ENCODE measurements around the gene ZNF69. TPM values are rescaled to one million over a fixed set of nuclear protein-coding genes. Genes with fewer than 3 reads are reported as not detected.
A peak's percentile ranks its signal among the peaks of the same experiment; 100 is the strongest.
"Not testable (repeated sequence)": the region's sequence is repeated elsewhere in the genome, so short reads cannot be mapped to it uniquely, and the experiment has no call there.

ZNF69 gene
- total RNA-seq, 1 experiment from 2014 or later = 7.0 TPM

DNA sequence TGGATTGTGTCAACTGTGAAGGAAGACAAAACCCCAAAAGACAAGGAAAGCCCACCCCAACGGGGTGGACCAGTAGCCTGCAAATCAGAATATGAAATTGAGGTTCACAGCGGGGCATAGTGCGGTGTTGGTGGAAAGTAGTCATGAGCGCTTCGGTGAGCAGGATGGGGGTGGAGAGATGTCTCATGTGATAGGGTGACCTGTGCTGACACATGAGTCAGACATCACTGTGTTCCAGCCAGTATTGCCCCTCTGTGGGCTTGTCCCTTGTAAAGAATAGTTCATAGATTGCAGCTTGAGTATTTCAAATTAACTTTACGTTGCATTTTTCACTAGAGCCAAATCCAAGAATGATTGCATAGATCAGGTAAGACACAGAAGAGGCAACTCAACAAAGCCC, 7.3 kb downstream of the ZNF69 start:
- no peak for DNase-seq (ENCODE audit: low read depth)

DNA sequence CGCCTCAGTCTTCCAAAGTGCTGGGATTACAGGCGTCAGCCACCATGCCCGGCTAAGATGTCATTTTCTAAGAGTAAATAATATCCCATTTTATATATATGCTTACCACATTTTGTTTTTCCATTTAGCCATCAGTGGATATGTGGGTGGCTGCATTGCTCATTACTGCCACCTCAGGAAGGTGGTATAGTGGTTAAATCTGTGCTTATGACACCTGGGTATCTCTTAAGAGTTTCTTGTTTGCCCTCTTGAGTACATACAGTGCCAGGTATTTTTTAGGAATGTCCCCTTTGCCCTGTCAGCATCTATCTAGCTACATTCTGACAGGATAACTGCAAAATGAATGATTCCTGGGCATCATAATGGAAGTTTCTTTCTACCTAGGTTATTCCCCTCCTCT, 14.6 kb downstream of the ZNF69 start:
- DNase-seq (ENCODE audit: low read depth) = no peak

DNA sequence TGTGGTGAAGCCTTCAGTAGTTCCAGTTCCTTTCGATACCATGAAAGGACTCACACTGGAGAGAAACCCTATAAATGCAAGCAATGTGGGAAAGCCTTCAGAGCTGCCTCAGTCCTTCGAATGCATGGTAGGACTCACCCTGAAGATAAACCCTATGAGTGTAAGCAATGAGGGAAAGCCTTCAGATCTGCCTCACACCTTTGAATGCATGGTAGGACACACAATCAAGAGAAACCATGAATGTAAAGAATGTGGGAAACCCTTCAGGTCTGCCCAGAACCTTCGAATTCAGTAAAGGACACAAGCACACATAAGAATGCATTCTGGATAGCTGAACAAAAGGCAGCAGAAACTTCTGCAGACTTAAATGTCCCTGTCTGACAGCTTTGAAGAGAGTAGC, 18.3 kb downstream of the ZNF69 start:
- no peak for DNase-seq (ENCODE audit: low read depth)

DNA sequence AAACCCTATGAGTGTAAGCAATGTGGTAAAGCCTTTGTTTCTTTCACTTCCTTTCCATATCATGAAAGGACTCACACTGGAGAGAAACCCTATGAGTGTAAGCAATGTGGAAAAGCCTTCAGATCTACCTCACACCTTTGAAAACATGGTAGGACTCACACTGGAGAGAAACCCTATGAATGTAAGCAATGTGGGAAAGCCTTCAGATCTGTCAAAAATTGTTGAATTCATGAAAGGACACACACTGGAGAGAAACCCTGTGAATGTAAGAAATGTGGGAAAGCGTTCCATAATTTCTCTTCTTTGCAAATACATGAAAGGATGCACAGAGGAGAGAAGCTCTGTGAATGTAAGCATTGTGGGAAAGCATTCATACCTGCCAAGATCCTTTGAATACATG, 24.4 kb downstream of the ZNF69 start:
- DNase-seq (ENCODE audit: low read depth) = not testable (repeated sequence)

DNA sequence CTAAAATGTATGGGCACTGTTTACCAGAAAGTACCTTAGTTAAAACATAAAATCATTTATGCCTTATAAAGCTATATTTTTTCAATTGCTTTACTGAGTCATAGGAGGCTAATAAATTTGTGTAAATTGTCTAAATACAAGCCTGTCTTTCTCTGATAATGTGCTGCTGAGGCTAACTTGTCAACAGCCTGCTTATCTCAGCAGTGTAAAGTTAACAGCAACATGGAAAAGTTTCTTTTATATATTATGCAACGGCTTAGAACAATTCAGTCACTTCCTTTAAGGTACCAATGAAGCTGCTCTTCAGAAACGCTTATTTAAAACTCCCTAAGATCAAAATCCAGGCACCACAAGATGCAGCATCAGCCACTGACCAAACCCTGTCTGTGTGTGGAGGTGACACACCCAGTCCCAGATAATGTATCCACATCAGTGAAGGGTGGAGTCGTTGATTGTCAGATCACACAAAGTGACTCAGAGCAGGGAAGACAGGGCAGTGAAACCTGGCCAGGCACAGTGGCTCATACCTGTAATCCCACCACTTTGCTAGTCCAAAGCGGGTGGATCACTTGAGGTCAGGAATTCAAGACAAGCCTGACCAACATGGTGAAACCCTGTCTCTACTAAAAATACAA, 27.0 kb downstream of the ZNF69 start:
- not testable (repeated sequence) for DNase-seq (ENCODE audit: low read depth)

DNA sequence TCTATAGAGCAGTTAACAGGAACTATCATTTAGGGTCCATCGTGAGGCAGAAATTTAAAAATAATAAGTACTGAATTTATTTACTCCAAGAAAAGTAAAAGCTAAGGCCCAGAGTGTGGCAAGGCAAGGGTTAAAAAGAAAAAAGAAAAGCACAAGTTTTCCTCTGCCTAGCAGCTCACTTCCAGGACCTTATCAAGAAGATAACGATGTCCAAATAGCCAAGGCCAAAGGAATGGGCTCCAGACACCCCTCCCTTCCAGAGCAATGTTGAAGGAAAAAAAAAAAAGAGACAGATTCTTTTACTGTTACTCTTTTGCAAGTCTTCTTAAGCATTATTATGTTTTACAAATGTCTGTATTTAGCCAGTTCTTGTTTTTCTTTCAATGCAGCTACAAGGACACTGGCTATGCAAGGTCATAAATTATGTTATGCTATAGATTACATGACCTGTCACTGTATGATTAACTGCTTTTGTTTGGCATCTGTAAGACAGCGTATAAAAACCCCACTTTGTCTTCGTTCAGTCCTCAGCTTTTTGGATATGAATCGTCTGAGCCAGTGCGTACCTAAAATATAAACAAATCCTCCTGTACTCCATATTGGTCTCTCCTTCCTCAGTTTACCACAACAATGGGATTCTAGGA, 34.4 kb downstream of the ZNF69 start:
- no peak for DNase-seq (ENCODE audit: low read depth)

DNA sequence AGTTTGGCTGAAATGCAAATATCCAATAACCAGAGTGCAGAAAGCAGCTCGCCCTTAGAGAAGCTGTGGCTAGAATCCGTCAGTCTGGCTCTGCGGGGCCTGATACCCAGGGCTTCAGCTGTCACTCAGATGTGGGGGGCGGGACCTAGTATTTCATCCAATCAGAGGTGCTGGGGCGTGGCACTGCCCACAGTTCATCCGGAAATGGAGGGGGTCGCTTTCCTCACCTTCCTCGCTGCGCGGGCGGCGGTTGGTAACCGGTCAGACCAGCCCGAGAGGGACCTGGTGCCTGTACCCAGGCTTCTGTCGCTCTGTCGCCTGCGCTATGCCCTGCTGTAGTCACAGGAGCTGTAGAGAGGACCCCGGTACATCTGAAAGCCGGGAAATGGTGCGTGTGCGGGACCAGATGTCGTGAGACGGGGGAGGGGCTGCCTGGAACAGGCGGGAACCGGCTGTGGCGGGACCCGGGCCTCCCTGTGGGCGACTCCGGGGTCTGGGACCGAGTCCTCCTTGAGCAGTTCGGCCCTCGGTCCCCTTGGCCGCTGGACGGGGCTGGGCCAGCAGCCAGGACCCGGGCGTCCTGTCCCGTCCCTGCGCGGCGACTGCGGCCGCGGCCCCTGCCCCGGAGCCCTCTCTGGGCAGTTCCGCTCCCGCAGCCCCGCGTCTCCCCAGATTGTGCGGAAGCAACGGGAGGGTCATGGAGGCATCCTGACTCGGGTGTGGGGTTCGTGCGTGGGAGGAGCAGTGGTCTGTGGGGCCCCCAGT, 37.5 kb downstream of the ZNF69 start, which contains the start of gene ZNF700:
Gene ZNF700, plus strand, starts transcription at position 222 of the 765 bp plus-strand sequence. Its CDS starts 104 bp downstream, at position 326.
- DNase-seq (ENCODE audit: low read depth) = peak; percentile 93

DNA sequence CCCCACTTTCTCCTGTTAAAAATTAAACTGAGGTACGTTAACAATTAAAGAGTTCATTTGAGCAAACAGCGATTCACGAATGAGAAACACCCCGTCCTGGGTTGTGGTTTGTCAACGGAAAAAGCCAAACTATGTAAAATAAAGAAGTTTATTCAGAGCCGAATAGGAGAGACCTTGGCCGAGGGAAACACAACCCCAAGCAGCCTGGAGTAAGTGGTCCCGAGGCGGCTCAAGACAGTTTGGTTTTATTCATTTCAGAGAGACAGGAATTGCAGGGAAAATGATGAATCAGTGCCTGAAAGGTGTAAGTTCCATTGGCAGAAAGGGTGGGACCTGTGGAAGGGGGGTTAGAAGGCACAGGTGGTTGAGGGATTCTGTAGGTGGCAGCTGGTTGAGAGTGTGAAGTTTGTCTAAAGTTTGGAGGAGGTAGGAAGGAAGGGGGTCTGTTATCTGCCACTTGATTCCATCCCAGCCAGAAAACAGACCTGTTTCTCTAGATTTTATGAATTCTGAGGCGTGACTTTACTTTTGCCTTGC, 38.1 kb downstream of the ZNF69 start:
- DNase-seq (ENCODE audit: low read depth) = not testable (repeated sequence)

DNA sequence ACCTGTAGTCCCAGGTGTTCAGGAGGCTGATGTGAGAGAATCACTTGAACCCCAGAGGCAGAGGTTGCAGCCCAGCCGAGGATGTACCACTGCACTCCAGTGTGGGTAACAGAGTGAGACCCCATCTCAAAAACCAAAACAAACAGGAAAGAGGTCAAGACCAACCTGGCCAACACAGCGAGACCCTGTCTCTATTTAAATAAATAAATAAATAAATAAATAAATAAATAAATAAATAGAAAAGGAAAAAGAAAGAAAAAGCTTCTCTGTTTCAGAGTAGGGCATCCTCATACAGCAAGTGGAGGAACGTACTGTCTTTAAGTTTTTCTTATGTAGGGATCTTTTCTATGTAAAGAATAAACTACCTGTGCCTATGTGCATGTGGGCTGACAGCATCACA, 39.6 kb downstream of the ZNF69 start:
- DNase-seq (ENCODE audit: low read depth) = no peak

DNA sequence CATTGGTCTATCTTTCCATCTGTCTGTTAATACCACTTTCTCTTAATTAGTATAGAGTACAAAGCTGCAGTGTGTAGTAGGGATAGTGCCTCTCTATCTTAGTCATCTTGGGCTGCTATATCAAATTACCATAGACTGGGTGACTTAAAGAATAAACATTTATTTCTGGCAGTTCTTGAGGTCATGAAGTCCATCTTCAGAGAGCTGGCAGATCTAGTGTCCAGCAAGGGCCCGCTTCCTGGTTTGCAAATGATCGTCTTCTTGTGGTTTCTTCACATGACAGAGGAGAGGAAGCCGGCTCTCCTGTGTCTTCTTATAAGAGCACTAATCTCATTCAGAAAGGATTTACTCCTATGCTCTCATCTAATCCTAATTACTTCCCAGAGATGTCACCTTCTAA, 43.5 kb downstream of the ZNF69 start:
- DNase-seq (ENCODE audit: low read depth) = no peak

DNA sequence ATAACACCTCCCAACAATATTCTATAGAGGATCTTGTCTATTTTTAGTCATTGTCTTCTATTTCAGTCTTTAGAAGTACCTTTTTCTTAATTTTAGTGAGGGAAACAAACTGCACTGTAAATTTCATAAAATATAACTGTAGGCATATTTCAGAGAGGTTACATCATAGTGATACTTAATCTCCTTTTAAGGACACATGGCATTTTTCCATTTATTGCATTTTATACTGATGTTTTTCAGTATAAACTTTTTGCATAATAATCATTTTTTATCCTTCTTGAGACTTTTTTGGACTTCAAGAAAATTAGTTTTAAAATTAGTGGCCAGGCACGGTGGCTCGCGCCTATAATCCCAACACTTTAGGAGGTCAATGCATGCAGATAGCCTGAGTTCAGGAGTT, 43.9 kb downstream of the ZNF69 start:
- no peak for DNase-seq (ENCODE audit: low read depth)

DNA sequence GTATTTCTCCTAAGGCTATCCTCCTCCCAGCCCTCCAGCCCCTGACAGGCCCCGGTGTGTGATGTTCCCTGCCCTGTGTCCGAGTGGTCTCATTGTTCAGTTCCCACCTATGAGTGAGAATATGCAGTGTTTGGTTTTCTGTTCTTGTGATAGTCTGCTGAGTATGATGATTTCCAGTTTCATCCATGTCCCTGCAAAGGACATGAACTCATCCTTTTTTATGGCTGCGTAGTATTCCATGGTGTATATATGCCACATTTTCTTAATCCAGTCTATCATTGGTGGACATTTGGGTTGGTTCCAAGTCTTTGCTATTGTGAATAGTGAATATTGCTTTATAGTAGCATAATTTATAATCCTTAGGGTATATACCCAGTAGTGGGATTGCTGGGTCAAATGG, 48.2 kb downstream of the ZNF69 start:
- DNase-seq (ENCODE audit: low read depth) = not testable (repeated sequence)

DNA sequence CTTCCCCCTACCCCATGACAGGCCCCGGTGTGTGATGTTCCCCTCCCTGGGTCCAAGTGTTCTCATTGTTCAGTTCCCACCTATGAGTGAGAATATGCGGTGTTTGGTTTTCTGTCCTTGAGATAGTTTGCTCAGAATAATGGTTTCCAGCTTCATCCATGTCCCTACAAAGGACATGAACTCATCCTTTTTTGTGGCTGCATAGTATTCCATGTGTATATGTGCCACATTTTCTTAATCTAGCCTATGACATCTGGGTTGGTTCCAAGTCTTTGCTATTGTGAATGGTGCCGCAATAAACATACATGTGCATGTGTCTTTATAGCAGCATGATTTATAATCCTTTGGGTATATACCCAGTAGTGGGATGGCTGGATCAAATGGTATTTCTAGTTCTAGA, 50.8 kb downstream of the ZNF69 start:
- not testable (repeated sequence) for DNase-seq (ENCODE audit: low read depth)

DNA sequence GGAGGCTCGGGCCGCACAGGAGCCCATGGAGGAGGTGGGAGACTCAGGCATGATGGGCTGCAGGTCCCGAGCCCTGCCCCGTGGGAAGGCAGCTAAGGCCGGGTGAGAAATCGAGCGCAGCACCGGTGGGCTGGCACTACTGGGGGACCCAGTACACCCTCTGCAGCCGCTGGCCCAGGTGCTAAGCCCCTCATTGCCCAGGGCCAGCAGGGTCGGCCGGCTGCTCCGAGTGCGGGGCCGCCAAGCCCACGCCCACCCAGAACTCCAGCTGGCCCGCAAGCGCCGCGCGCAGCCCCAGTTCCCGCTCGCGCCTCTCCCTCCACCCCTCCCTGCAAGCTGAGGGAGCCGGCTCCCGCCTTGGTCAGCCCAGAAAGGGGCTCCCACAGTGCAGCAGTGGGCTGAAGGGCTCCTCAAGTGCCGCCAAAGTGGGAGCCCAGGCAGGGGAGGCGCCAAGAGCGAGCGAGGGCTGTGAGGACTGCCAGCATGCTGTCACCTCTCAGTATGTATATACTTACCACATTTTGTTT, 53.8 kb downstream of the ZNF69 start:
- not testable (repeated sequence) for DNase-seq (ENCODE audit: low read depth)

DNA sequence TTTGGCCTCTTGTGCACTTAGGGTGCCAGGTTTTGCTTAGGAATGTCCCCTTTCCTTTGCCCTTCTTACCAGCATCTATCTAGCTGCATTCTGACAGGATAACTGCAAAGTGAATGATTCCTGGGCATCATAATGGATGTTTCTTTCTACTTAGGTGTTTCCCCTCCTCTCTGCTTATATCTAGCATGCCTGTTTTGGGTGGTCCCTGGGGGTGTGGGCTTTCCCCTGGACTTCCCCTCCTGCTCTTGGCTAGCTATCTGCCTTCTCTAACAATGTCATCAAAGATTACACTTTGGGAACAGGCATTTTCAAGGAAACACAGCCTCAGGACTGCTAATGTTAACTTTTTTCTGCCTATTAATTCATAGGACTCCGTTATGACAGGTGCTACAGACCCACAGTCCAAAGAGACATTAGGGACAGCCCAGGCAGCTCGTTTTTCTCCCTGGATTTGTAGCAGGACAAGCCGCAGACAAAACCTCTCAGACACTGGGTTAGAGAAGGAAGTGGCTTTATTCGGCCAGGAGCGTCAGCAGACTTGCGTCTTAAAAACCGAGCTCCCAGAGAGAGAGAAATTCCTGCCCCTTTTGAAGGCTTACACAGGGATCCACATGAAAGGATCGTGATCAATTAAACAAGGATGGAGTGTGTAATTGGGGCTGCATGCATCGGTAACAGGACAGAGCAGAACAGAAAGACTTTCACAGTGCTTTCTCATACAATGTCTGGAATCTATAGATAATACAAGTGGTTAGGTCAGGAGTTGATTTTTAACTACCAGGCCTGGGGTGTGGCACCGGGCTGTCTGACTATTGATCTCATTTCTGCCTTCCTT, 54.6 kb downstream of the ZNF69 start:
- DNase-seq (ENCODE audit: low read depth) = no peak

DNA sequence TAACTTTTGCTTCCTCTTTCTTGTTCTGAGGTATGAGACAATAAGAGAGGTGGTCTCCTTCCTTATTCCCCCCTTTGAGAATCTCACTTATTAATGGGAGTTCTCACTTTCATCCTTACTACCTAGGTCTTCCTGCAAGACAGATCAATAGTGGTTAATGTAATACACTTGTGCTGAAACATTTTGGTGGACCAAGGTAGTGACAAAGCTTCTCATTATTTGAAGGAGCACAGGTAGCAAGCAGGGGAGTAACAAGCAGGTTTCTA, 55.2 kb downstream of the ZNF69 start:
- DNase-seq (ENCODE audit: low read depth) = no peak

DNA sequence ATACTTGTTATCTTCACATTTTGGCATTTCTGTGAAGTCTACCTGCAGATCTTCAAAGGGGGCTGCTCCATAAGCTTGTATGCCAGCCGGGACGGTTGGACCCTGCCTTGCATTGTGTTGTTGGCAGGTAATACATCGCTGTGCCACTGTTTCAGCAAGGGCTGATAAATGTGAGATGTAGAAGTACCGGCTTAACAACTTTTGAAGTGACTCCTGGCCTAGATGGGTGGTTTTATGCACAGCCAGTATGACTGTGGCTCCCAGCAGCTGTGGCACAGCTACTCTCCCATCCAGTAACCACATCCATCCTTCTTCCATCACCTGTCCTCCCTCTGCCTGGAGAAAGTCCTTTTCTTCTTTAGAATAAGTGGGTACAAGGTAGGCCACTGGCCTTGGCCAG, 57.1 kb downstream of the ZNF69 start:
- no peak for DNase-seq (ENCODE audit: low read depth)

DNA sequence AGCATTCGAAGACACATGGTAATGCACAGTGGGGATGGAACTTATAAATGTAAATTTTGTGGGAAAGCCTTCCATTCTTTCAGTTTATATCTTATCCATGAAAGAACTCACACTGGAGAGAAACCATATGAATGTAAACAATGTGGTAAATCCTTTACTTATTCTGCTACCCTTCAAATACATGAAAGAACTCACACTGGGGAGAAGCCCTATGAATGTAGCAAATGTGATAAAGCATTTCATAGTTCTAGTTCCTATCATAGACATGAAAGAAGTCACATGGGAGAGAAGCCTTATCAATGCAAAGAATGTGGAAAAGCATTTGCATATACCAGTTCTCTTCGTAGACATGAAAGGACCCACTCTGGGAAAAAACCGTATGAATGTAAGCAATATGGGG, 61.1 kb downstream of the ZNF69 start:
- no peak for DNase-seq (ENCODE audit: low read depth)

DNA sequence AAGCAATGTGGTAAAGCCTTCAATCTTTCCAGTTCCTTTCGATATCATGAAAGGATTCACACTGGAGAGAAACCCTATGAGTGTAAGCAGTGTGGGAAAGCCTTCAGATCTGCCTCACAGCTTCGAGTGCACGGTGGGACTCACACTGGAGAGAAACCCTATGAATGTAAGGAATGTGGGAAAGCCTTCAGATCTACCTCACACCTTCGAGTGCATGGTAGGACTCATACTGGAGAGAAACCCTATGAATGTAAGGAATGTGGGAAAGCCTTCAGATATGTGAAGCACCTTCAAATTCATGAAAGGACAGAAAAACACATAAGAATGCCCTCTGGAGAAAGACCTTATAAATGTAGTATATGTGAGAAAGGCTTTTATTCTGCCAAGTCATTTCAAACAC, 61.6 kb downstream of the ZNF69 start:
- no peak for DNase-seq (ENCODE audit: low read depth)

DNA sequence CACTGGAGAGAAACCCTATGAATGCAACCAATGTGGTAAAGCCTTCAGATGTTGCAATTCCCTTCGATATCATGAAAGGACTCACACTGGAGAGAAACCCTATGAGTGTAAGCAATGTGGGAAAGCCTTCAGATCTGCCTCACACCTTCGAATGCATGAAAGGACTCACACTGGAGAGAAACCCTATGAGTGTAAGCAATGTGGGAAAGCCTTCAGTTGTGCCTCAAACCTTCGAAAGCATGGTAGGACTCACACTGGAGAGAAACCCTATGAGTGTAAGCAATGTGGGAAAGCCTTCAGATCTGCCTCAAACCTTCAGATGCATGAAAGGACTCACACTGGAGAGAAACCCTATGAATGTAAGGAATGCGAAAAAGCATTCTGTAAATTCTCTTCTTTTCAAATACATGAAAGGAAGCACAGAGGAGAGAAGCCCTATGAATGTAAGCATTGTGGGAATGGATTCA, 62.1 kb downstream of the ZNF69 start:
- not testable (repeated sequence) for DNase-seq (ENCODE audit: low read depth)

DNA sequence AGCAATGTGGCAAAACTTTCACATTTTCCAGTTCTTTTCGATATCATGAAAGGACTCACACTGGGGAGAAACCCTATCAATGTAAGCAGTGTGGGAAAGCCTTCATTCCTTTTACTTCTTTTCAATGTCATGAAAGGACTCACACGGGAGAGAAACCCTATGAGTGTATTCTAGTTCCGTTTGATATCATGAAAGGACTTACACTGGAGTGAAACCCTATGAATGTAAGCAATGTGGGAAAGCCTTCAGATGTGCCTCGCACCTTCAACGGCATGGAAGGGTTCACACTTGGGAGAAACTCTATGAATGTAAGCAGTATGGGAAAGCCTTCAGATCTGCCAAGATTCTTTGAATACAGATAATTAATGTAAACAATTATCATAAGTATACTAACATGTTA, 62.7 kb downstream of the ZNF69 start:
- no peak for DNase-seq (ENCODE audit: low read depth)
